GM18951 (cell line): ENCODE data around the gene FAM174A.

Source experiments
- POLR2A ChIP-seq: IDR thresholded peaks from 4 replicates; pipeline ENCODE4 v1.6.1; 2011; ENCODE audit warnings: mild to moderate bottlenecking; ENCODE audit not compliant: insufficient read length, insufficient read depth; ENCODE audit errors: extremely low read depth
- in situ Hi-C: fragments of 300-500 bp; cut with MboI; formaldehyde crosslinking; loops from one replicate; pipeline ENCODE4 v1.12.0; 2022; ENCODE audit warnings: low sequenced_read_pairs, mixed read lengths, inconsistent platforms; ENCODE audit not compliant: unreplicated experiment

FAM174A gene

GRCh38 chr5:100546001-100546400, 10.8 kb downstream of the FAM174A start:
- no peak for TF ChIP-seq POLR2A
- in situ Hi-C loops = no loop called here

GRCh38 chr5:100550531-100551051, 15.4 kb downstream of the FAM174A start:
- in situ Hi-C loops = no loop called here
- no peak for TF ChIP-seq POLR2A

GRCh38 chr5:100551183-100551582, 16.0 kb downstream of the FAM174A start:
- TF ChIP-seq POLR2A = no peak
- in situ Hi-C loops = no loop called here

GRCh38 chr5:100553209-100553608, 18.0 kb downstream of the FAM174A start:
- no peak for TF ChIP-seq POLR2A
- in situ Hi-C loops = no loop called here

- in situ Hi-C loops = no loop called here
- no peak for TF ChIP-seq POLR2A
Measured at GRCh38 chr5:100560860-100561259, 25.7 kb downstream of the FAM174A start.

- in situ Hi-C loops = no loop called here
- TF ChIP-seq POLR2A = no peak
Measured at GRCh38 chr5:100562821-100563220, 27.6 kb downstream of the FAM174A start.

GRCh38 chr5:100566382-100567141, 31.4 kb downstream of the FAM174A start:
- in situ Hi-C loops = no loop called here
- no peak for TF ChIP-seq POLR2A

GRCh38 chr5:100574716-100575115, 39.5 kb downstream of the FAM174A start:
- no peak for TF ChIP-seq POLR2A
- in situ Hi-C loops = no loop called here

- in situ Hi-C loops = no loop called here
- no peak for TF ChIP-seq POLR2A
Measured at GRCh38 chr5:100575815-100576214, 40.6 kb downstream of the FAM174A start.

GRCh38 chr5:100576217-100576751, 41.1 kb downstream of the FAM174A start:
- in situ Hi-C loops = no loop called here
- TF ChIP-seq POLR2A = no peak

- TF ChIP-seq POLR2A = no peak
- in situ Hi-C loops = no loop called here
Measured at GRCh38 chr5:100577506-100577905, 42.3 kb downstream of the FAM174A start.

GRCh38 chr5:100584069-100584468, 48.9 kb downstream of the FAM174A start:
- in situ Hi-C loops = no loop called here
- TF ChIP-seq POLR2A = no peak

- no peak for TF ChIP-seq POLR2A
- in situ Hi-C loops = no loop called here
Measured at GRCh38 chr5:100584889-100585288, 49.7 kb downstream of the FAM174A start.

- in situ Hi-C loops = no loop called here
- TF ChIP-seq POLR2A = no peak
Measured at GRCh38 chr5:100590867-100591266, 55.7 kb downstream of the FAM174A start.
